IMR-90 (cell line): ENCODE results near the gene GTSE1. TPM values are rescaled to one million over a fixed set of nuclear protein-coding genes. Genes with fewer than 3 reads are reported as not detected.

Experiments used
- CTCF ChIP-seq: conservative IDR thresholded peaks from 2 replicates; pipeline ENCODE4 v1.5.1; 2012; ENCODE audit warnings: mild to moderate bottlenecking, low read depth, low read length, improper control_type of control experiment
- ELK1 ChIP-seq: fragments of 150-350 bp; IDR thresholded peaks from 2 replicates; pipeline ENCODE4 v1.6.1; 2016; ENCODE audit warnings: low read depth, mild to moderate bottlenecking, low read length, moderate library complexity, borderline replicate concordance
- FOS ChIP-seq: fragments of 150-350 bp; IDR thresholded peaks from 2 replicates; pipeline ENCODE4 v1.6.1; 2016; ENCODE audit warnings: low read depth, low read length
- polyA plus RNA-seq, 3 experiments: library from polyadenylated mRNA; depleted of rRNA; stranded (reverse); fragments of >200 nt; gene quantifications; 2 replicates each; pipeline ENCODE4 v1.2.3, GENCODE V29; 2012; ENCODE audit warnings: low replicate concordance in 1 of 3
- total RNA-seq: library from RNA; depleted of rRNA; stranded (reverse); fragments of >200 nt; gene quantifications from 2 replicates; pipeline ENCODE4 v1.2.3, GENCODE V29; 2012

GTSE1 gene
- total and polyA plus RNA-seq, 2 of the 4 experiments (the other 2 are of a cell fraction) = 5.9 to 17.1 TPM

GRCh38 chr22:46287873-46288751, 8.6 kb upstream of the GTSE1 start (continued):
- TF ChIP-seq CTCF = no peak
- no peak for TF ChIP-seq FOS
- no peak for TF ChIP-seq ELK1
